K562 (cell line): ENCODE data around the gene JADE2. TPM values are rescaled to one million over a fixed set of nuclear protein-coding genes. Genes with fewer than 3 reads are reported as not detected.

Experiments
- ATAC-seq: fragments of 200-7000 bp; cut with Tn5 transposase; 3 replicates; pipeline ENCODE4 v1.9.1; 2020; ENCODE audit warnings: moderate library complexity
- BruUV-seq: library from RNA; stranded (reverse); fragments of 400-500 nt; replicated peaks from 2 replicates; lab custom pipeline; 2021; lab: Mats Ljungman, UMichigan
- CTCF ChIA-PET: fragments of 300-600 bp; formaldehyde crosslinking; extraction: SDS; loops from one replicate; lab custom pipeline; 2021; ENCODE audit warnings: low intra/inter-chr PET ratio; lab: Yijun Ruan, JAX
- POLR2A ChIA-PET: fragments of 300-600, 350-650 bp; sonication (Branson Sonifier 250); formaldehyde crosslinking; extraction: SDS; loops from one replicate; lab custom pipeline; 2021; ENCODE audit warnings: antibody characterized with exemption, inconsistent platforms; lab: Yijun Ruan, JAX
- DNase-seq, 4 experiments: peaks; one replicate each; pipeline versions ENCODE4 v3.0.0 to v3.0.0-alpha.2; 2011 to 2018; ENCODE audit warnings: low spot score in 3 of 4, mixed read lengths in 3 of 4; ENCODE audit errors: extremely low read depth in 1 of 4
- FAIRE-seq: peaks from 2 replicates; lab custom pipeline; 2011; peaks lifted over from hg19 to GRCh38; lab: Jason Lieb, UNC
- H2AFZ ChIP-seq: 2 replicates; pipeline ENCODE4 v1.6.0; 2011; ENCODE audit warnings: low read depth, low read length, control low read depth, inconsistent platforms
- H3K27ac ChIP-seq: fragments of 200-600 bp; 3 replicates; pipeline ENCODE4 v1.8.0; 2011; ENCODE audit warnings: low read depth, mild to moderate bottlenecking, control low read depth, inconsistent platforms, low read length, moderate library complexity, mixed read lengths; ENCODE audit errors: extremely low read depth
- H3K27me3 ChIP-seq, 2 experiments: fragments of 300-600 bp in 1 of 2; 2 replicates in 1 of 2; 3 replicates in 1 of 2; pipeline versions ENCODE4 v1.6.0 to v1.8.0; 2011; ENCODE audit warnings: inconsistent platforms in 2 of 2, low read length in 2 of 2, mild to moderate bottlenecking in 1 of 2, mixed read lengths in 1 of 2, moderate library complexity in 1 of 2; ENCODE audit not compliant: control insufficient read depth in 2 of 2, insufficient read depth in 2 of 2
- H3K36me3 ChIP-seq: fragments of 300-600 bp; 3 replicates; pipeline ENCODE4 v1.8.0; 2011; ENCODE audit warnings: mild to moderate bottlenecking, low read length, inconsistent platforms; ENCODE audit not compliant: control insufficient read depth, insufficient read depth
- H3K4me1 ChIP-seq, 2 experiments: fragments of 200-600 bp in 1 of 2; replicated peaks in 1 of 2; 2 replicates in 1 of 2; 3 replicates in 1 of 2; pipeline versions ENCODE4 v1.5.1 to v1.8.0; 2011; ENCODE audit warnings: inconsistent platforms in 2 of 2, low read length in 2 of 2, mild to moderate bottlenecking in 1 of 2, mixed read lengths in 1 of 2, moderate library complexity in 1 of 2; ENCODE audit not compliant: control insufficient read depth in 2 of 2, insufficient read depth in 2 of 2
- H3K4me2 ChIP-seq: 2 replicates; pipeline ENCODE4 v1.6.1; 2011; ENCODE audit warnings: low read length, control low read depth, inconsistent platforms, mixed read lengths; ENCODE audit not compliant: insufficient read depth
- H3K4me3 ChIP-seq: fragments of 200-600 bp; sonication (generic), shearing (Covaris generic); 2 replicates; pipeline ENCODE4 v1.5.1; 2016; ENCODE audit warnings: control low read depth, inconsistent platforms
- H3K79me2 ChIP-seq: fragments of 200-600 bp; 3 replicates; pipeline ENCODE4 v1.8.0; 2011; ENCODE audit warnings: low read length, inconsistent platforms; ENCODE audit not compliant: control insufficient read depth, insufficient read depth
- H3K9ac ChIP-seq, 2 experiments: 2 replicates each; pipeline versions ENCODE4 v1.6.0 to v1.6.1; 2011; ENCODE audit warnings: low read depth in 2 of 2, low read length in 2 of 2, control low read depth in 1 of 2, inconsistent platforms in 1 of 2, mild to moderate bottlenecking in 1 of 2, mixed read lengths in 1 of 2; ENCODE audit not compliant: insufficient read depth in 1 of 2
- H3K9me1 ChIP-seq: one replicate; pipeline ENCODE4 v1.6.0; 2011; ENCODE audit warnings: inconsistent platforms, mild to moderate bottlenecking, low read length, moderate library complexity; ENCODE audit not compliant: control insufficient read depth, insufficient read depth
- H3K9me3 ChIP-seq: replicated peaks from 2 replicates; pipeline ENCODE4 v1.5.1; 2011; ENCODE audit warnings: low read depth, low read length, inconsistent platforms; ENCODE audit not compliant: control insufficient read depth, insufficient read depth
- H4K20me1 ChIP-seq: replicated peaks from 2 replicates; pipeline ENCODE4 v1.6.1; 2011; ENCODE audit warnings: low read length, inconsistent platforms, mixed read lengths; ENCODE audit not compliant: control insufficient read depth, insufficient read depth
- CBX3 ChIP-seq, 2 experiments: IDR thresholded peaks; 1 replicate in 1 of 2; 2 replicates in 1 of 2; pipeline ENCODE4 v1.6.1; 2012; ENCODE audit warnings: inconsistent platforms in 2 of 2, low read length in 2 of 2, borderline replicate concordance in 1 of 2, control low read depth in 1 of 2
- CBX5 ChIP-seq: IDR thresholded peaks from 2 replicates; pipeline ENCODE4 v1.6.1; 2014; ENCODE audit warnings: low read depth, borderline replicate concordance
- EP400 ChIP-seq: fragments of 450-650 bp; IDR thresholded peaks from 2 replicates; pipeline ENCODE4 v1.6.1; 2017; ENCODE audit warnings: antibody characterized with exemption, mild to moderate bottlenecking, moderate library complexity
- ERF ChIP-seq: fragments of 450-650 bp; formaldehyde crosslinking; IDR thresholded peaks from 2 replicates; pipeline ENCODE4 v1.4.0; 2020; ENCODE audit warnings: mild to moderate bottlenecking, mixed read lengths
- FOXJ2 ChIP-seq: fragments of 200-800 bp; sonication (Bioruptor generic); IDR thresholded peaks from 2 replicates; pipeline ENCODE4 v1.6.1; 2016; ENCODE audit warnings: missing genetic modification characterization, missing compliant biosample characterization
- NFRKB ChIP-seq: fragments of 450-650 bp; IDR thresholded peaks from 2 replicates; pipeline ENCODE4 v1.6.1; 2016; ENCODE audit warnings: low read depth
- NFYB ChIP-seq: IDR thresholded peaks from 2 replicates; pipeline ENCODE4 v1.6.1; 2011; ENCODE audit warnings: mild to moderate bottlenecking, moderate library complexity; ENCODE audit not compliant: insufficient read length; ENCODE audit errors: extremely low read depth
- SIN3A ChIP-seq, 2 experiments: fragments of 150-350 bp in 1 of 2; IDR thresholded peaks; 2 replicates each; pipeline ENCODE4 v1.6.1; 2011 to 2016; ENCODE audit warnings: borderline replicate concordance in 2 of 2, low read depth in 2 of 2, low read length in 2 of 2, mild to moderate bottlenecking in 2 of 2, moderate library complexity in 2 of 2; ENCODE audit not compliant: control insufficient read depth in 1 of 2
- THRAP3 ChIP-seq: fragments of 450-650 bp; IDR thresholded peaks from 2 replicates; pipeline ENCODE4 v1.6.1; 2016; ENCODE audit warnings: mild to moderate bottlenecking, inconsistent platforms, borderline replicate concordance
- WHSC1 ChIP-seq: IDR thresholded peaks from one replicate; pipeline ENCODE4 v1.6.1; 2012; ENCODE audit warnings: low read length, control low read depth, inconsistent platforms
- ZNF146 ChIP-seq: IDR thresholded peaks from one replicate; pipeline ENCODE4 v1.6.1; 2018; ENCODE audit warnings: missing compliant biosample characterization; ENCODE audit not compliant: unreplicated experiment
- ZNF41 ChIP-seq: fragments of 250-450 bp; sonication (Bioruptor Pico); conservative IDR thresholded peaks from 2 replicates; pipeline ENCODE4 v1.4.0; 2020; ENCODE audit warnings: mild to moderate bottlenecking
- WGBS: fragments of 100-300 bp; shearing (Covaris generic); methylation state at CpG from one replicate; pipeline ENCODE4 v1.1.6; 2016; ENCODE audit warnings: low coverage, mixed read lengths; ENCODE audit not compliant: insufficient coverage; ENCODE audit errors: missing lambda C conversion rate; 5-methylcytosine and 5-hydroxymethylcytosine counted together
- in situ Hi-C: fragments of 300-500 bp; cut with MboI; formaldehyde crosslinking; loops from 4 replicates; pipeline ENCODE4 v1.15.0; 2018; ENCODE audit warnings: inconsistent platforms, mixed read lengths
- intact Hi-C: fragments of 100-400 bp; cut with micrococcal nuclease; formaldehyde crosslinking; loops from 2 replicates; pipeline ENCODE4 v1.14.2; 2022
- polyA plus RNA-seq, 8 experiments: library from polyadenylated mRNA; depleted of rRNA in 4 of 8; stranded (reverse) in 5 of 8; unstranded in 3 of 8; fragments of >200 nt; fragmentation: Nextera tagmentation in 2 of 8; fragmentation: Illumina TruSeq in 1 of 8; extraction: Ambion mirVana in 2 of 8; extraction: Trizol in 1 of 8; gene quantifications; 2 replicates each; pipeline versions ENCODE4 v1.2.1 to v1.2.3, GENCODE V29; 2011 to 2014; ENCODE audit warnings: inconsistent platforms in 1 of 8, missing spikeins in 1 of 8
- total RNA-seq, 7 experiments: library from RNA; depleted of rRNA in 6 of 7; stranded (reverse); fragments of >200 nt in 6 of 7; fragmentation: Illumina TruSeq in 2 of 7; extraction: Trizol in 2 of 7; gene quantifications; 2 replicates each; pipeline versions ENCODE4 v1.2.1 to v1.2.3, GENCODE V29; 2011 to 2021; ENCODE audit warnings: low replicate concordance in 1 of 7
- TF ChIP-seq, protein P1 (sequence below): sonication (generic); formaldehyde crosslinking; IDR thresholded peaks from 2 replicates; pipeline ENCODE4 v1.8.1; 2023; ENCODE audit warnings: mild to moderate bottlenecking, missing genetic modification reagents
- TF ChIP-seq, protein P2 (sequence below), 2 experiments: IDR thresholded peaks in 1 of 2; conservative IDR thresholded peaks in 1 of 2; 2 replicates each; pipeline ENCODE4 v1.6.1; 2016; ENCODE audit warnings: low read depth in 2 of 2, mild to moderate bottlenecking in 1 of 2, missing compliant biosample characterization in 1 of 2, missing genetic modification characterization in 1 of 2, moderate library complexity in 1 of 2

The JADE2 gene
- total and polyA plus RNA-seq, 9 of the 15 experiments (the other 6 are each of a cell fraction or from before 2014, with no cell fraction given), result 0.50 to 23.3 (median 9.1) TPM

DNA sequence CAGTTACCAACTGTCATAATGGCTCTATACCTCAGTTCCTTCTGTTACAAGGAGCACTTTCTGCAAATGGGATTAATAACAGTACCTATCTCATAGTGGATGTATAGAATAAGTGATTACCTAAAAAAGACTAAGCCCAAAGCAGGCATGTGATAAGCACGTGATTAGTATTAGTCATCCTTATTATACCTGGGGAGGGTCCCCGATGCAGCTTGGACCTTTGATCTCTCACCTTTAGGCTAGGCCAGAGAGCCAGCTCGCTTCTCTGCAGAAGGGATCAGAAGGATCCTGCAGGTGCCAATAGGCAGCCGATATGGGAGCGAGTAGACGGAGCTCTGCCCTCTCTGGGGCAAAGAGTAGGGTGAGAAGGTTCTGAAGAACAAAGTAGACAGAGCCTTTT lies 4.0 kb downstream of the JADE2 start:
- FAIRE-seq, result no peak
- Histone ChIP-seq H2AFZ (no peak overlapping the region), H4K20me1 (no peaks in the 10 kb centered on the region), H3K36me3 (no peaks in the 10 kb centered on the region), H3K79me2 (peaks cover 60% of the 10 kb centered on the region), H3K9ac (no peak overlapping the region)
- intact Hi-C loops, result loop anchor here (5.0 kb wide), 1 partner anchor 48 kb away; no protein-coding TSS in a partner anchor
- no peak for ATAC-seq
- no TSS peak for BruUV-seq
- WGBS, result 65% methylated on average over 6 of the region's 6 CpGs
- POLR2A ChIA-PET, result interaction anchor here (0.6 to 1.9 kb wide), 3 partner anchors 9 to 153 kb away, joined by 3 to 5 read pairs (median 3); no protein-coding TSS in a partner anchor
- TF ChIP-seq FOXJ2 (tag), result no peak
- no peak for TF ChIP-seq ZNF146
- no peak for TF ChIP-seq WHSC1
- no peak for TF ChIP-seq SIN3A (IDR thresholded peaks at IDR 0.05; ENCODE audit: borderline replicate concordance in 2 of 2, control insufficient read depth in 1 of 2, low read depth in 2 of 2, low read length in 2 of 2)
- no peak for TF ChIP-seq CBX3 (IDR thresholded peaks at IDR 0.05; ENCODE audit: borderline replicate concordance in 1 of 2, low read length in 2 of 2)
- TF ChIP-seq, protein P1, sequence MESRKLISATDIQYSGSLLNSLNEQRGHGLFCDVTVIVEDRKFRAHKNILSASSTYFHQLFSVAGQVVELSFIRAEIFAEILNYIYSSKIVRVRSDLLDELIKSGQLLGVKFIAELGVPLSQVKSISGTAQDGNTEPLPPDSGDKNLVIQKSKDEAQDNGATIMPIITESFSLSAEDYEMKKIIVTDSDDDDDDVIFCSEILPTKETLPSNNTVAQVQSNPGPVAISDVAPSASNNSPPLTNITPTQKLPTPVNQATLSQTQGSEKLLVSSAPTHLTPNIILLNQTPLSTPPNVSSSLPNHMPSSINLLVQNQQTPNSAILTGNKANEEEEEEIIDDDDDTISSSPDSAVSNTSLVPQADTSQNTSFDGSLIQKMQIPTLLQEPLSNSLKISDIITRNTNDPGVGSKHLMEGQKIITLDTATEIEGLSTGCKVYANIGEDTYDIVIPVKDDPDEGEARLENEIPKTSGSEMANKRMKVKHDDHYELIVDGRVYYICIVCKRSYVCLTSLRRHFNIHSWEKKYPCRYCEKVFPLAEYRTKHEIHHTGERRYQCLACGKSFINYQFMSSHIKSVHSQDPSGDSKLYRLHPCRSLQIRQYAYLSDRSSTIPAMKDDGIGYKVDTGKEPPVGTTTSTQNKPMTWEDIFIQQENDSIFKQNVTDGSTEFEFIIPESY (CRISPR knock-in tag), result no peak
- TF ChIP-seq, protein P2, sequence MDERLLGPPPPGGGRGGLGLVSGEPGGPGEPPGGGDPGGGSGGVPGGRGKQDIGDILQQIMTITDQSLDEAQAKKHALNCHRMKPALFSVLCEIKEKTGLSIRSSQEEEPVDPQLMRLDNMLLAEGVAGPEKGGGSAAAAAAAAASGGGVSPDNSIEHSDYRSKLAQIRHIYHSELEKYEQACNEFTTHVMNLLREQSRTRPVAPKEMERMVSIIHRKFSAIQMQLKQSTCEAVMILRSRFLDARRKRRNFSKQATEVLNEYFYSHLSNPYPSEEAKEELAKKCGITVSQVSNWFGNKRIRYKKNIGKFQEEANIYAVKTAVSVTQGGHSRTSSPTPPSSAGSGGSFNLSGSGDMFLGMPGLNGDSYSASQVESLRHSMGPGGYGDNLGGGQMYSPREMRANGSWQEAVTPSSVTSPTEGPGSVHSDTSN (CRISPR knock-in tag; IDR thresholded peaks at IDR 0.05; ENCODE audit: low read depth), result no peak
- TF ChIP-seq, protein P2 (tag; conservative IDR thresholded peaks at IDR 0.05; ENCODE audit: low read depth), result no peak
- no peak for TF ChIP-seq ERF (CRISPR knock-in tag)
- TF ChIP-seq THRAP3, result no peak
- TF ChIP-seq NFYB, result no peak
- TF ChIP-seq ZNF41 (CRISPR knock-in tag), result no peak
- no peak for TF ChIP-seq CBX5
- no peak for TF ChIP-seq NFRKB
- TF ChIP-seq EP400, result no peak
- TF ChIP-seq, all 486 proteins: peak for 0
- in situ Hi-C loops, result no loop called here
- Histone ChIP-seq H3K4me2 (no peak overlapping the region), H3K9me1 (no peaks in the 10 kb centered on the region), H3K4me1 (peaks cover 6 to 36% of the 10 kb centered on the region in 2 experiments; a peak in 3 of 5 replicates), H3K27me3 (no peaks in the 10 kb centered on the region), H3K27ac (no peak overlapping the region), H3K9me3 (no peaks in the 10 kb centered on the region), H3K4me3 (no peak overlapping the region)
- DNase-seq, result no peak
- CTCF ChIA-PET, result no interaction called here
